ENCODE data around the gene CETN1. TPM values are rescaled to one million over a fixed set of nuclear protein-coding genes. Genes with fewer than 3 reads are reported as not detected.

Gene CETN1
- total and polyA plus RNA-seq, 2 of the 13 experiments (the other 11 are each of a cell fraction or from before 2014, with no cell fraction given), result not detected

- in situ Hi-C loops (cut with HindIII; ENCODE audit: extremely low pct_ligation_motif_present, low pct_unique_long_range_greater_than_20kb), result no loop called here
- WGBS (ENCODE audit: low lambda C conversion rate), result 14% methylated on average over 2 of the region's 2 CpGs
- Histone ChIP-seq H3K36me3 (replicated peaks in 1 of 2; ENCODE audit: control insufficient read depth in 1 of 2, insufficient read depth in 2 of 2, low read length in 2 of 2) (no peaks in the 10 kb centered on the region), H3K4me3 (replicated peaks in 1 of 3; ENCODE audit: insufficient read depth in 1 of 3, low read depth in 2 of 3, low read length in 3 of 3) (no peak overlapping the region), H3K79me2 (ENCODE audit: insufficient read depth, low read length) (no peaks in the 10 kb centered on the region), H4K20me1 (ENCODE audit: insufficient read depth, low read length) (no peaks in the 10 kb centered on the region), H3K4me2 (ENCODE audit: low read depth, low read length) (no peak overlapping the region), H3K27ac (ENCODE audit: extremely low read length, insufficient read depth, low read length) (no peak overlapping the region), H3K4me1 (ENCODE audit: insufficient read depth, low read length) (peaks cover 6% of the 10 kb centered on the region), H3K27me3 (ENCODE audit: control insufficient read depth in 1 of 2, insufficient read depth in 2 of 2, low read length in 2 of 2) (no peaks in the 10 kb centered on the region), H3K9me3 (ENCODE audit: low read length) (no peaks in the 10 kb centered on the region), H2AFZ (ENCODE audit: low read length) (no peak overlapping the region), H3K9ac (ENCODE audit: insufficient read depth, low read depth, low read length) (no peak overlapping the region)
- intact Hi-C loops (cut with micrococcal nuclease; ENCODE audit: unreplicated experiment), result loop anchor here (10.0 kb wide), 1 partner anchor 78 kb away; no protein-coding TSS in a partner anchor
- DNase-seq (ENCODE audit: low spot score) (no peak), FAIRE-seq (no peak), ATAC-seq (no peak)
- no peak for TF ChIP-seq CHD4 (IDR thresholded peaks at IDR 0.05; ENCODE audit: borderline replicate concordance, low read length)
- TF ChIP-seq SOX13 (IDR thresholded peaks at IDR 0.05), result no peak
- TF ChIP-seq SOX13 (CRISPR knock-in tag; conservative IDR thresholded peaks at IDR 0.05 in 1 of 2, IDR thresholded peaks at IDR 0.05 in 1 of 2), result no peak
- TF ChIP-seq, protein P1, sequence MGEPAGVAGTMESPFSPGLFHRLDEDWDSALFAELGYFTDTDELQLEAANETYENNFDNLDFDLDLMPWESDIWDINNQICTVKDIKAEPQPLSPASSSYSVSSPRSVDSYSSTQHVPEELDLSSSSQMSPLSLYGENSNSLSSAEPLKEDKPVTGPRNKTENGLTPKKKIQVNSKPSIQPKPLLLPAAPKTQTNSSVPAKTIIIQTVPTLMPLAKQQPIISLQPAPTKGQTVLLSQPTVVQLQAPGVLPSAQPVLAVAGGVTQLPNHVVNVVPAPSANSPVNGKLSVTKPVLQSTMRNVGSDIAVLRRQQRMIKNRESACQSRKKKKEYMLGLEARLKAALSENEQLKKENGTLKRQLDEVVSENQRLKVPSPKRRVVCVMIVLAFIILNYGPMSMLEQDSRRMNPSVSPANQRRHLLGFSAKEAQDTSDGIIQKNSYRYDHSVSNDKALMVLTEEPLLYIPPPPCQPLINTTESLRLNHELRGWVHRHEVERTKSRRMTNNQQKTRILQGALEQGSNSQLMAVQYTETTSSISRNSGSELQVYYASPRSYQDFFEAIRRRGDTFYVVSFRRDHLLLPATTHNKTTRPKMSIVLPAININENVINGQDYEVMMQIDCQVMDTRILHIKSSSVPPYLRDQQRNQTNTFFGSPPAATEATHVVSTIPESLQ (CRISPR knock-in tag; conservative IDR thresholded peaks at IDR 0.05), result no peak
- no peak for TF ChIP-seq ZFP36 (IDR thresholded peaks at IDR 0.05; ENCODE audit: borderline replicate concordance, low read depth, low read length, partially characterized antibody)
- no peak for TF ChIP-seq MEF2D (CRISPR knock-in tag; IDR thresholded peaks at IDR 0.05)
- TF ChIP-seq ZBTB1 (CRISPR knock-in tag; IDR thresholded peaks at IDR 0.05; ENCODE audit: borderline replicate concordance), result no peak
- no peak for TF ChIP-seq RXRB (CRISPR knock-in tag; IDR thresholded peaks at IDR 0.05; ENCODE audit: borderline replicate concordance)
- TF ChIP-seq GATA4 (IDR thresholded peaks at IDR 0.05; ENCODE audit: borderline replicate concordance, low read depth), result no peak
- TF ChIP-seq ONECUT2 (CRISPR knock-in tag; IDR thresholded peaks at IDR 0.05), result no peak
- ChIA-PET CTCF (ENCODE audit: low intra/inter-chr PET ratio, low total read pairs) (no interaction called here), POLR2A (no interaction called here)
- no TSS peak for BruUV-seq (replicated peaks)
Measured at GRCh38 chr18:627231-627630, 47.1 kb downstream of the CETN1 start.

All from HepG2 (cell line).